HepG2 (cell line): ENCODE data around the gene FHIT. TPM values are rescaled to one million over a fixed set of nuclear protein-coding genes. Genes with fewer than 3 reads are reported as not detected.

Source experiments
- ATAC-seq: fragments of 200-7000 bp; cut with Tn5 transposase; 3 replicates; pipeline ENCODE4 v1.9.1; 2020; ENCODE audit warnings: mild to moderate bottlenecking, moderate library complexity
- BruUV-seq: library from RNA; stranded (reverse); fragments of 400-500 nt; replicated peaks from 2 replicates; lab custom pipeline; 2021; lab: Mats Ljungman, UMichigan
- CTCF ChIA-PET: fragments of 300-600 bp; formaldehyde crosslinking; extraction: SDS; loops from one replicate; lab custom pipeline; 2021; ENCODE audit warnings: low total read pairs, inconsistent platforms, low intra/inter-chr PET ratio; lab: Yijun Ruan, JAX
- POLR2A ChIA-PET: fragments of 350-600 bp; sonication (Branson Sonifier 250); formaldehyde crosslinking; loops from one replicate; lab custom pipeline; 2020; ENCODE audit warnings: antibody characterized with exemption, inconsistent platforms; lab: Yijun Ruan, JAX
- DNase-seq: peaks from one replicate; pipeline ENCODE4 v3.0.0-alpha.2; 2015; ENCODE audit warnings: low spot score
- FAIRE-seq: peaks from 3 replicates; lab custom pipeline; 2011; peaks lifted over from hg19 to GRCh38; lab: Jason Lieb, UNC
- H2AFZ ChIP-seq: one replicate; pipeline ENCODE4 v1.6.1; 2011; ENCODE audit warnings: low read length, inconsistent platforms
- H3K27ac ChIP-seq: fragments of 300-600 bp; 3 replicates; pipeline ENCODE4 v1.8.0; 2011; ENCODE audit warnings: mixed run types, mild to moderate bottlenecking, mixed read lengths, low read length, inconsistent platforms; ENCODE audit not compliant: insufficient read depth; ENCODE audit errors: extremely low read length
- H3K27me3 ChIP-seq, 2 experiments: fragments of 200-600 bp in 1 of 2; 2 replicates in 1 of 2; 3 replicates in 1 of 2; pipeline versions ENCODE4 v1.6.0 to v1.8.0; 2011; ENCODE audit warnings: low read length in 2 of 2, mild to moderate bottlenecking in 2 of 2, moderate library complexity in 2 of 2, inconsistent platforms in 1 of 2; ENCODE audit not compliant: insufficient read depth in 2 of 2, control insufficient read depth in 1 of 2
- H3K36me3 ChIP-seq, 2 experiments: fragments of 200-600 bp in 1 of 2; replicated peaks in 1 of 2; 2 replicates in 1 of 2; 3 replicates in 1 of 2; pipeline versions ENCODE4 v1.5.1 to v1.8.0; 2011; ENCODE audit warnings: low read length in 2 of 2, inconsistent platforms in 1 of 2; ENCODE audit not compliant: insufficient read depth in 2 of 2, control insufficient read depth in 1 of 2
- H3K4me1 ChIP-seq: 2 replicates; pipeline ENCODE4 v1.5.1; 2012; ENCODE audit warnings: low read length, inconsistent platforms; ENCODE audit not compliant: insufficient read depth
- H3K4me2 ChIP-seq: 2 replicates; pipeline ENCODE4 v1.6.0; 2011; ENCODE audit warnings: low read depth, low read length, inconsistent platforms
- H3K4me3 ChIP-seq, 3 experiments: fragments of 200-600 bp in 1 of 3; sonication (generic), shearing (Covaris generic) in 1 of 3; replicated peaks in 1 of 3; 2 replicates each; pipeline ENCODE4 v1.5.1; 2011 to 2016; ENCODE audit warnings: low read length in 3 of 3, inconsistent platforms in 2 of 3, low read depth in 2 of 3, mild to moderate bottlenecking in 2 of 3, control low read depth in 1 of 3, mixed read lengths in 1 of 3; ENCODE audit not compliant: insufficient read depth in 1 of 3
- H3K79me2 ChIP-seq: one replicate; pipeline ENCODE4 v1.6.1; 2011; ENCODE audit warnings: low read length, inconsistent platforms; ENCODE audit not compliant: insufficient read depth
- H3K9ac ChIP-seq: 2 replicates; pipeline ENCODE4 v1.6.0; 2011; ENCODE audit warnings: mild to moderate bottlenecking, low read depth, low read length, inconsistent platforms; ENCODE audit not compliant: insufficient read depth
- H3K9me3 ChIP-seq: 2 replicates; pipeline ENCODE4 v1.5.1; 2012; ENCODE audit warnings: mild to moderate bottlenecking, low read length
- H4K20me1 ChIP-seq: 2 replicates; pipeline ENCODE4 v1.6.0; 2011; ENCODE audit warnings: inconsistent platforms, mild to moderate bottlenecking, low read length, moderate library complexity; ENCODE audit not compliant: insufficient read depth
- ASH2L ChIP-seq: fragments of 300-600, 200-600 bp; sonication (generic); IDR thresholded peaks from 2 replicates; pipeline ENCODE4 v1.7.0; 2017; ENCODE audit warnings: low read depth, mild to moderate bottlenecking, moderate library complexity, mixed read lengths, low read length; ENCODE audit not compliant: insufficient read length
- ATAD3A ChIP-seq: sonication (generic); formaldehyde crosslinking; IDR thresholded peaks from 2 replicates; pipeline ENCODE4 v1.4.0; 2020; ENCODE audit warnings: missing genetic modification reagents
- ETV6 ChIP-seq: sonication (generic); formaldehyde crosslinking; conservative IDR thresholded peaks from 2 replicates; pipeline ENCODE4 v1.4.0; 2020; ENCODE audit warnings: missing genetic modification reagents
- FOXK1 ChIP-seq: sonication (generic); formaldehyde crosslinking; IDR thresholded peaks from 2 replicates; pipeline ENCODE4 v1.4.0; 2020; ENCODE audit warnings: low read depth, missing genetic modification reagents, borderline replicate concordance
- GTF3A ChIP-seq: sonication (generic); formaldehyde crosslinking; conservative IDR thresholded peaks from 2 replicates; pipeline ENCODE4 v1.4.0; 2020; ENCODE audit warnings: mild to moderate bottlenecking, missing genetic modification reagents
- MAFF ChIP-seq: IDR thresholded peaks from 2 replicates; pipeline ENCODE4 v1.6.1; 2011; ENCODE audit warnings: low read depth, low read length, improper control_type of control experiment
- MBD4 ChIP-seq: IDR thresholded peaks from 2 replicates; pipeline ENCODE4 v1.6.1; 2012; ENCODE audit warnings: low read length, inconsistent platforms, borderline replicate concordance
- PHF21A ChIP-seq: sonication (generic); formaldehyde crosslinking; IDR thresholded peaks from 2 replicates; pipeline ENCODE4 v1.5.0; 2020; ENCODE audit warnings: mild to moderate bottlenecking, missing genetic modification reagents
- RBAK ChIP-seq: sonication (generic); formaldehyde crosslinking; IDR thresholded peaks from 2 replicates; pipeline ENCODE4 v1.5.1; 2020; ENCODE audit warnings: mild to moderate bottlenecking, missing genetic modification reagents
- ZIK1 ChIP-seq: sonication (generic); formaldehyde crosslinking; IDR thresholded peaks from 2 replicates; pipeline ENCODE4 v1.5.0; 2020; ENCODE audit warnings: mild to moderate bottlenecking, low read depth, missing genetic modification reagents, borderline replicate concordance
- WGBS: methylation state at CpG from one replicate; pipeline ENCODE4 v1.1.6; 2017; ENCODE audit warnings: low lambda C conversion rate; 5-methylcytosine and 5-hydroxymethylcytosine counted together
- in situ Hi-C: cut with HindIII; loops from 2 replicates; pipeline ENCODE4 v1.10.0; 2017; ENCODE audit warnings: low pct_unique_long_range_greater_than_20kb; ENCODE audit not compliant: extremely low pct_ligation_motif_present
- intact Hi-C: fragments of 100-400 bp; cut with micrococcal nuclease; formaldehyde crosslinking; loops from one replicate; pipeline ENCODE4 v1.10.0; 2022; ENCODE audit not compliant: unreplicated experiment
- polyA plus RNA-seq, 8 experiments: library from polyadenylated mRNA; depleted of rRNA in 3 of 8; stranded (reverse) in 7 of 8; unstranded in 1 of 8; fragments of >200 nt; fragmentation: Illumina TruSeq in 4 of 8; extraction: Trizol in 4 of 8; gene quantifications; 2 replicates each; pipeline versions ENCODE4 v1.2.1 to v1.2.3, GENCODE V29; 2011 to 2016; ENCODE audit warnings: low read depth in 4 of 8, missing spikeins in 1 of 8, mixed read lengths in 1 of 8; ENCODE audit not compliant: insufficient read depth in 1 of 8
- total RNA-seq, 5 experiments: library from RNA; depleted of rRNA; stranded (reverse); fragments of >200 nt; fragmentation: Illumina TruSeq; extraction: Trizol; gene quantifications; 2 replicates each; pipeline ENCODE4 v1.2.3, GENCODE V29; 2016; ENCODE audit warnings: low read depth in 1 of 5
- TF ChIP-seq, protein P1 (sequence below): sonication (generic); formaldehyde crosslinking; IDR thresholded peaks from 2 replicates; pipeline ENCODE4 v1.5.0; 2020; ENCODE audit warnings: missing genetic modification reagents, mild to moderate bottlenecking, borderline replicate concordance
- TF ChIP-seq, protein P2 (sequence below): sonication (generic); formaldehyde crosslinking; IDR thresholded peaks from 2 replicates; pipeline ENCODE4 v1.4.0; 2020; ENCODE audit warnings: mild to moderate bottlenecking, missing genetic modification reagents
- TF ChIP-seq, protein P3 (sequence below): sonication (generic); formaldehyde crosslinking; IDR thresholded peaks from 2 replicates; pipeline ENCODE4 v1.8.0; 2022; ENCODE audit warnings: missing genetic modification reagents, mild to moderate bottlenecking, moderate library complexity, borderline replicate concordance

The FHIT gene
- total and polyA plus RNA-seq, 2 of the 13 experiments (the other 11 are each of a cell fraction or from before 2014, with no cell fraction given), result 4.0 to 4.6 TPM

DNA sequence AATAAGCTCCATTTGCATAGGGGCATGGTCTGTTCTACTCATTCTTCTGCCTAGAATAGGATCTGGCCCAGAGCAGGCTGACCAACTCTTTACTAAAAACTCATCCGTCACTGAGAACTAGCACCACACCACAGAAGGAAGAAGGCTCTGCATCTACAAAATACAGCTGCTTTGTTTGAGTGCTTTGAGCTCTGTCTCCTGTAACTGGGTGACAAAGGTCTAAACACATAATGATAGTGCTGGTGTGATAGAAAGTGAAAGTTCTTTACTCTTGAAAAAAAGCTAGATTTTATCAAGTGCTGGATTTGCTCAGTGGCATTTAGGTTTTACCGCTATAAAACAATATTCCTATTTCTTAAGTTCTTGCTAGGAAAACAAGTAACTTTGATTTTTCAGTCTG lies 140.7 kb downstream of the FHIT start:
- no peak for TF ChIP-seq ZIK1 (CRISPR knock-in tag)
- TF ChIP-seq MAFF, result no peak
- TF ChIP-seq RBAK (CRISPR knock-in tag), result no peak
- TF ChIP-seq, protein P1, sequence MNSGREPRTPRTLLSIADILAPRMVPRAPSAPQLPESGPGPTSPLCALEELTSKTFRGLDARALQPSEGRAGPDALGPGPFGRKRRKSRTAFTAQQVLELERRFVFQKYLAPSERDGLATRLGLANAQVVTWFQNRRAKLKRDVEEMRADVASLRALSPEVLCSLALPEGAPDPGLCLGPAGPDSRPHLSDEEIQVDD (CRISPR knock-in tag), result no peak
- no peak for TF ChIP-seq FOXK1
- no peak for TF ChIP-seq ASH2L
- intact Hi-C loops, result no loop called here
- ATAC-seq, result no peak

DNA sequence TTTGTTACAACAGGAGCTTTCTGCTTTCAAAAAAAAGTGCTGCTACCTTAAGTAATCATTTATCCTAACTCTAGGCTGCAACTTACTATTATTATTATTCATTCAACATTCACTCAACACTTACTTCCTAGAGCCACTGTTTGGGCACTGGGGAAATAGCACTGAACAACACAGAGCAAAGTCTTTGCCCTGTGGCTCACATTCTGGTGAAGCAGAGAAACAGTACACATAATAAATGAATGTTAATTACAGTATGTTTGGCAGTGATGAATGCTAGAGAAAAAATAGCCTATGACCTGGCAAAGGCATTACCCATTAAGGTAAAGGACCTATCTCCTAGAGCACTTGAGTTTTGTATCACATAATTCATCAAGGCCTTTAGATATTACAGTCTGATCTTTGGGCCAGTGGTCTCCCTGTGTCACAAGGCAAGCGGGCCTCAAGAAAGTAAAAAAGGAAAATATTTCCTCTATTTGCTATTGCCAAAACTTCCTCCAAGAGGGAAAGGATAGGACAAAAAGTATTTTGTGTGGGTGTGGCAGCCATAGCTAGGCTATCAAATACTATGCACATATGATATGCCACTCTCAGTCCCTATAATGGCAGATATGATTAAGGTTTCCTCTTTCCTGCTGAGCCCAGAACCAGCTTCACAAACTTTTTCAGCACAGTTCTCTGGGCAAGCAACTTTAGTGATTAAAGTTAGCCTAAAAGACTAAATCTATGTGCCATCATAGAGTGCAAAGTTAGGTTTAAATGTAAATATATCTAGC lies 142.8 kb downstream of the FHIT start:
- no peak for ATAC-seq
- Histone ChIP-seq H3K4me3 (no peak overlapping the region), H4K20me1 (no peaks in the 10 kb centered on the region), H3K9me3 (no peaks in the 10 kb centered on the region), H3K79me2 (no peaks in the 10 kb centered on the region), H3K4me2 (no peak overlapping the region)
- CTCF ChIA-PET, result no interaction called here
- intact Hi-C loops, result no loop called here
- no TSS peak for BruUV-seq
- TF ChIP-seq, protein P2, sequence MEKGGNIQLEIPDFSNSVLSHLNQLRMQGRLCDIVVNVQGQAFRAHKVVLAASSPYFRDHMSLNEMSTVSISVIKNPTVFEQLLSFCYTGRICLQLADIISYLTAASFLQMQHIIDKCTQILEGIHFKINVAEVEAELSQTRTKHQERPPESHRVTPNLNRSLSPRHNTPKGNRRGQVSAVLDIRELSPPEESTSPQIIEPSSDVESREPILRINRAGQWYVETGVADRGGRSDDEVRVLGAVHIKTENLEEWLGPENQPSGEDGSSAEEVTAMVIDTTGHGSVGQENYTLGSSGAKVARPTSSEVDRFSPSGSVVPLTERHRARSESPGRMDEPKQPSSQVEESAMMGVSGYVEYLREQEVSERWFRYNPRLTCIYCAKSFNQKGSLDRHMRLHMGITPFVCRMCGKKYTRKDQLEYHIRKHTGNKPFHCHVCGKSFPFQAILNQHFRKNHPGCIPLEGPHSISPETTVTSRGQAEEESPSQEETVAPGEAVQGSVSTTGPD (CRISPR knock-in tag), result no peak
- no peak for TF ChIP-seq ATAD3A (CRISPR knock-in tag)
- TF ChIP-seq GTF3A, result no peak
- TF ChIP-seq, protein P3, sequence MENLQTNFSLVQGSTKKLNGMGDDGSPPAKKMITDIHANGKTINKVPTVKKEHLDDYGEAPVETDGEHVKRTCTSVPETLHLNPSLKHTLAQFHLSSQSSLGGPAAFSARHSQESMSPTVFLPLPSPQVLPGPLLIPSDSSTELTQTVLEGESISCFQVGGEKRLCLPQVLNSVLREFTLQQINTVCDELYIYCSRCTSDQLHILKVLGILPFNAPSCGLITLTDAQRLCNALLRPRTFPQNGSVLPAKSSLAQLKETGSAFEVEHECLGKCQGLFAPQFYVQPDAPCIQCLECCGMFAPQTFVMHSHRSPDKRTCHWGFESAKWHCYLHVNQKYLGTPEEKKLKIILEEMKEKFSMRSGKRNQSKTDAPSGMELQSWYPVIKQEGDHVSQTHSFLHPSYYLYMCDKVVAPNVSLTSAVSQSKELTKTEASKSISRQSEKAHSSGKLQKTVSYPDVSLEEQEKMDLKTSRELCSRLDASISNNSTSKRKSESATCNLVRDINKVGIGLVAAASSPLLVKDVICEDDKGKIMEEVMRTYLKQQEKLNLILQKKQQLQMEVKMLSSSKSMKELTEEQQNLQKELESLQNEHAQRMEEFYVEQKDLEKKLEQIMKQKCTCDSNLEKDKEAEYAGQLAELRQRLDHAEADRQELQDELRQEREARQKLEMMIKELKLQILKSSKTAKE (CRISPR knock-in tag), result no peak
- TF ChIP-seq ETV6 (CRISPR knock-in tag), result no peak
- no peak for TF ChIP-seq MBD4
- TF ChIP-seq PHF21A, result no peak
- TF ChIP-seq, all 625 proteins: peak for 0
- H3K27ac ChIP-seq, result no peak overlapping the region
- in situ Hi-C loops, result no loop called here
- no peaks in the 10 kb centered on the region for H3K36me3 ChIP-seq
- no peak overlapping the region for H2AFZ ChIP-seq
- no peaks in the 10 kb centered on the region for H3K27me3 ChIP-seq
- H3K4me1 ChIP-seq, result no peaks in the 10 kb centered on the region
- POLR2A ChIA-PET, result no interaction called here
- 82% methylated on average over 1 of the region's 1 CpG for WGBS
- H3K9ac ChIP-seq, result no peak overlapping the region
- no peak for FAIRE-seq
- DNase-seq, result no peak

More for the DNA sequence above, 140.7 kb downstream of the FHIT start:
- in situ Hi-C loops, result no loop called here
- no peak overlapping the region for H3K27ac ChIP-seq
- no peak overlapping the region for H3K4me3 ChIP-seq
- H3K27me3 ChIP-seq, result no peaks in the 10 kb centered on the region
- WGBS, result 89% methylated on average over 2 of the region's 2 CpGs
- POLR2A ChIA-PET, result no interaction called here
- H3K9ac ChIP-seq, result no peak overlapping the region
- H3K4me1 ChIP-seq, result no peaks in the 10 kb centered on the region
- BruUV-seq, result no TSS peak
- H3K4me2 ChIP-seq, result no peak overlapping the region
- DNase-seq, result no peak
- CTCF ChIA-PET, result no interaction called here
- H2AFZ ChIP-seq, result no peak overlapping the region
- H3K9me3 ChIP-seq, result no peaks in the 10 kb centered on the region
- H3K79me2 ChIP-seq, result no peaks in the 10 kb centered on the region
- H3K36me3 ChIP-seq, result no peaks in the 10 kb centered on the region
- no peaks in the 10 kb centered on the region for H4K20me1 ChIP-seq
- FAIRE-seq, result no peak
